ENCODE measurements around the gene HELZ. TPM values are rescaled to one million over a fixed set of nuclear protein-coding genes. Genes with fewer than 3 reads are reported as not detected.

Gene HELZ
- polyA plus RNA-seq, 2 of the 4 experiments (the other 2 are of a cell fraction) = 5.6 to 18.3 TPM

- ATAC-seq (no peak), DNase-seq (ENCODE audit: low read depth in 1 of 2, low spot score in 1 of 2) (no peak), FAIRE-seq (no peak)
- H3K9me3 ChIP-seq = no peaks in the 10 kb centered on the region
- 93% methylated on average over 4 of the region's 4 CpGs for WGBS (ENCODE audit: missing lambda C conversion rate)
- POLR2A ChIA-PET = no interaction called here
- no peaks in the 10 kb centered on the region for H3K4me1 ChIP-seq
- CTCF ChIA-PET = interaction anchor here (0.6 to 1.2 kb wide), 3 partner anchors 12 to 548 kb away, joined by 3 to 7 read pairs (median 5); no protein-coding TSS in a partner anchor
- no peak overlapping the region for H3K4me2 ChIP-seq
- H3K4me3 ChIP-seq = no peak overlapping the region
- TF ChIP-seq FOXS1 (CRISPR knock-in tag; IDR thresholded peaks at IDR 0.05) = no peak
- TF ChIP-seq MYC (IDR thresholded peaks at IDR 0.05; ENCODE audit: borderline replicate concordance, low read length) = no peak
- no peak for TF ChIP-seq EHF (CRISPR knock-in tag; IDR thresholded peaks at IDR 0.05)
- TF ChIP-seq RARB (CRISPR knock-in tag; IDR thresholded peaks at IDR 0.05) = no peak
- no peak for TF ChIP-seq HEYL (CRISPR knock-in tag; IDR thresholded peaks at IDR 0.05)
- no peak for TF ChIP-seq CHD2 (IDR thresholded peaks at IDR 0.05; ENCODE audit: low read length, partially characterized antibody)
- TF ChIP-seq RAD21 (conservative IDR thresholded peaks at IDR 0.05 in 1 of 2, IDR thresholded peaks at IDR 0.05 in 1 of 2) = no peak
- TF ChIP-seq NR3C1 (IDR thresholded peaks at IDR 0.05) = no peak
- TF ChIP-seq TFCP2L1 (CRISPR knock-in tag; IDR thresholded peaks at IDR 0.05) = no peak
- no peak for TF ChIP-seq ESRRA (IDR thresholded peaks at IDR 0.05; ENCODE audit: borderline replicate concordance, low read length)
- TF ChIP-seq JUN (IDR thresholded peaks at IDR 0.05) = no peak
- no peak overlapping the region for H3K27ac ChIP-seq
Observed at GRCh38 chr17:67171560-67171959, 73.4 kb downstream of the HELZ start.

GRCh38 chr17:67168496-67168895 is 76.5 kb downstream of the HELZ start:
- WGBS (ENCODE audit: missing lambda C conversion rate) = 92% methylated on average over 4 of the region's 4 CpGs
- H3K9me3 ChIP-seq = no peaks in the 10 kb centered on the region
- ATAC-seq (no peak), DNase-seq (ENCODE audit: low read depth in 1 of 2, low spot score in 1 of 2) (no peak), FAIRE-seq (peak; percentile 32)
- H3K27ac ChIP-seq = no peak overlapping the region
- no peak overlapping the region for H3K4me3 ChIP-seq
- CTCF ChIA-PET = interaction anchor here (1.3 to 1.9 kb wide), 2 partner anchors 10 to 13 kb away, joined by 3 to 17 read pairs; no protein-coding TSS in a partner anchor
- TF ChIP-seq HEYL (CRISPR knock-in tag; IDR thresholded peaks at IDR 0.05) = no peak
- no peak for TF ChIP-seq RFX5 (IDR thresholded peaks at IDR 0.05)
- TF ChIP-seq MYC (IDR thresholded peaks at IDR 0.05; ENCODE audit: borderline replicate concordance, low read length) = no peak
- no peak for TF ChIP-seq CBX2 (IDR thresholded peaks at IDR 0.05; ENCODE audit: borderline replicate concordance, low read depth)
- TF ChIP-seq CHD4 (IDR thresholded peaks at IDR 0.05; ENCODE audit: borderline replicate concordance) = no peak
- TF ChIP-seq JUN (IDR thresholded peaks at IDR 0.05) = no peak
- TF ChIP-seq ESRRA (IDR thresholded peaks at IDR 0.05; ENCODE audit: borderline replicate concordance, low read length) = no peak
- TF ChIP-seq CEBPB (IDR thresholded peaks at IDR 0.05) = no peak
- no peak for TF ChIP-seq USF2 (IDR thresholded peaks at IDR 0.05)
- no peak for TF ChIP-seq REST (IDR thresholded peaks at IDR 0.05)
- no peak for TF ChIP-seq JUNB (IDR thresholded peaks at IDR 0.05)
- TF ChIP-seq ATOH8 (CRISPR knock-in tag; IDR thresholded peaks at IDR 0.05; ENCODE audit: low read depth) = no peak
- no peak for TF ChIP-seq RCOR1 (IDR thresholded peaks at IDR 0.05; ENCODE audit: low read depth, low read length)
- no peak for TF ChIP-seq PBX3 (IDR thresholded peaks at IDR 0.05)
- POLR2A ChIA-PET = no interaction called here
- H3K4me1 ChIP-seq = no peaks in the 10 kb centered on the region
- no peak overlapping the region for H3K4me2 ChIP-seq
